ENCODE measurements around the gene LCN12.
"Not testable (repeated sequence)": the region's sequence is repeated elsewhere in the genome, so short reads cannot be mapped to it uniquely, and the experiment has no call there.

LCN12 gene

GRCh38 chr9:136991993-136992818, 40.1 kb downstream of the LCN12 start, which contains the start of gene PAXX:
Gene PAXX, plus strand, starts transcription at chr9:136992422. Its CDS starts 22 bp downstream, at chr9:136992444.
- DNase-seq = peak; percentile 88 to 89

DNA sequence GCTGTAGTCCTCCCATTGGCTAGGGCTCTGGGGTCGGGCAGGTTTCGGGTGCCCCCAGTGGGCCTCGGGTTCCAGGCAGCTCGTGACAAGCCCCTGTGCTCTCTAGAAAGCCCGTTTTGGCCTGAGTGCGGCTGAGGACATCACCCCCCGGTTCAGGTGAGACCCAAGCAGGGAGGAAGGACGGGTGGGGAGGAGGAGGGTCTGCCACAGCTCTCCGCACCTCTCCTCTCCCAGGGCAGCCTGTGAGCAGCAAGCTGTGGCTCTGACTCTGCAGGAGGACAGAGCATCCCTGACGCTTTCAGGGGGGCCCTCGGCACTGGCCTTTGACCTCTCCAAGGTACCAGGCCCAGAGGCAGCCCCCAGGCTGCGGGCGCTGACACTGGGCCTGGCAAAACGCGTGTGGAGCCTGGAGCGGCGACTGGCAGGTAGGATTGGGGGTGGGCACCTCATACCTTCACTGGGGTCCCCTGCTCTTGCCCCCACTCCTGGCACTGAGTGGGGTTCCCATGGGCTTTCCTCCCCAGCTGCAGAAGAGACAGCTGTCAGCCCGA, 40.8 kb downstream of the LCN12 start:
- no peak for DNase-seq

- DNase-seq = no peak
Observed at GRCh38 chr9:136994180-136994887, 42.3 kb downstream of the LCN12 start.

GRCh38 chr9:136994888-136995230, 42.8 kb downstream of the LCN12 start:
- no peak for DNase-seq

GRCh38 chr9:136995362-136995761, 43.3 kb downstream of the LCN12 start:
- no peak for DNase-seq

DNA sequence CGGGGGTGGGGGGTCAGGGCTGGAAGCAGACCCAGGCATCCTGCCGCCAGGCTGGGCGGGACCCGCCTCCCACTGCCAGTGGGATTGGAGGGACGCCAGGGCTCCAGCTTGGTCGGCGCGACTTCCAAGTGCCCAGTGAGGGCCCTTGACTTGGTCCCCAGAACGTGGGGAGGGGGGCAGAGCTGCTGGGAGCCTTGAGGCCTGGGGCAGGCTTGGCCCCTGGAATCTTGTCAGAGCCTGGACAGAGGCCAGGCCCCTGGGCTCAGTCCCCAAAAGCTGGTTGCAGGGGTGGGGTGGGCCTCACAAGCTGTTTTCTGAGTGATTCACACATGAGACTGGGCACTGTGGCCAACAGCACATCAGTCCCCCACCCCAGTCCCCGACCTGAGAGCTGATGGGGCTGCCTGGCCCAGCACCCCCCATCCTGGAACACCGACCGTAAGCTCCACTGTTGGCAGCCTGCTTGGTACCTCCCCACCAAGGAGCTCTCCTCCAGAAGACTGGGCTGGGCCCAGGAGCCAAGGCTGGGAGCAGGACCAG, 43.8 kb downstream of the LCN12 start:
- DNase-seq = no peak

DNA sequence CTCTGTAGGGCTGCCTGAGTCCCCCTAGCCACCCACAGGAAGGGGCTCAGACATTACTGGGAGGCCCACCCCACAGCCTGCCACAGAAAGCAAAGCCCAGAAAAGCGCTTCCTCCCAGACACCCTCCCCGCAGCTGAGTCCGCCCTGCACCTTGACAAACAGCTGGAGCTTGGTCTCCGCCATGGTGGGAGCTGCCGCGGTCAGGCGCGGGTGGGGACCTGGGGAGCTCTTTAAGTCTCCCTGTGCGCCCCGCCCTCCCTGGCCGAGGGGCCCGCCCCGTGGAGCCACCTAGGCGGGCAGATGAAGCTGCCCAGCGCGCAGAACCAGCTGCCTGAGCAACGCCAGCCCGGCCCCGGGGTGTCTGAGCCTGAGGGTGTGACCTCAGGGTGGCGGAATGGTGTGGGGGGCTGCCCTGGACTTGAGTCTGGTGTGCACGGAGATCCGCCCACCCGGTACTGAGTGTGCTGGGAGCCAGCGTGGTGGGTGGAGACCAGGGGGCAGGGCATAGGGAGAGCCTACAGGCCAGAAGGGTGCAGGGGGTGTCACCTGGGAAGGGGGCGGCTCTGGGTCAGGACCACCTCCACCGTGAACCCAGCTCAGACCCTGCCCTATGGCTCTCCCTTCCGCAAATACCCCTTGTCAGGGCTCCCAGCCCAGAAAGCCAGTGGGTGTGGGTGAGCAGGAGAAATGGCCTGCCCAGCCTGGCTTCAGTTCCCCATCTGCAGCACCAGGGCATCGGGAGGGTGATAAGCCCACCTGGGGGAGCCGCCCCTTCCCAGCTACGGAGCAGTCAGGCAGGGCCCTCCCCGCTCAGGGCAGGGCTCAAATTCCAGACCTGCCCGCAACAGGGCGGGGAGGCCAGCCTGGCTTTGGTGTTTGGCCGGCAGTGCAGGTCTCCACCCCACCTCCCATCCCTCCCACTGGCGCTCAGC, 44.6 kb downstream of the LCN12 start, which contains the start of gene CLIC3:
Gene CLIC3, minus strand, starts transcription at position 208 of the 932 bp plus-strand sequence. Its CDS starts 25 bp downstream, at position 183.
- peak in 1 of 2 experiments; percentile 22 for DNase-seq

DNA sequence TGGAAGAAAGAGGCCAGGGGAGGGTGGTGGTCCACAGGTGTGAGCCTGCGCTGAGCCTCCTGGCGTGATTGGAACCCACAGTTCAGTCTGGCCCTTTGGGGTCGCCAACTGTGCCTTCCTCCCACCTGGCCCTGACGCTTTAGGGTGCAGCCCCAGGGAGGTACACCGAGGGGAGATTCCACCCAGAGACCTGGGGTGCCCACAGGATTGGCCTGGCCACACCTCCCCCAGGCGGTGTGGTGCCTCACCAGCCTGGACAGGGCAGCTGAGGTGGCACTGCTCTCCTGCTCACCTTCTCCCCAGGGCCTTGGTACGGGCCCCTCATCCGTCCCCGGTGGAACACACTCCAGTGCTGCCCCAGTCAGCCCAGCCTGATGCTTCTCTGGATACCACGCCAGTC, 45.3 kb downstream of the LCN12 start:
- DNase-seq = no peak

DNA sequence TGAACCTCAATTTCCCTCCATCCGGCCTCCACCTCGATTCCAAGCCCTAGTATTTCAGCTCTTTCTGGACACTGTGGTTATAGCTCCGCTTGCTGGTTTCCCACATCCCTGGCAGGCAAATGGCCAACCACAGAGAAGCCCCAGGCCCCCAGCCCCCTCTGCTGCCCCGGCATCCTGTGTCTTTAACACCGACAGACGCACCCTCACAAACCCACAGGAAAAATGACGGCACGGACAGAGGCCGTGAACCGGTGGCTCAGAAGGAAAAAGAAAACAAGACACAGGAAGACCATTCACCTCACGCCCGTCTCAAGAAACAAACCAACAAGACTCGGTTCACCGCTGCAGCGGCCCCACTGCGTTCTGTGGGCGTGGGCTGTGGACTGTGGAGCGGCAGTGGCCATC, 45.8 kb downstream of the LCN12 start:
- DNase-seq = no peak

DNA sequence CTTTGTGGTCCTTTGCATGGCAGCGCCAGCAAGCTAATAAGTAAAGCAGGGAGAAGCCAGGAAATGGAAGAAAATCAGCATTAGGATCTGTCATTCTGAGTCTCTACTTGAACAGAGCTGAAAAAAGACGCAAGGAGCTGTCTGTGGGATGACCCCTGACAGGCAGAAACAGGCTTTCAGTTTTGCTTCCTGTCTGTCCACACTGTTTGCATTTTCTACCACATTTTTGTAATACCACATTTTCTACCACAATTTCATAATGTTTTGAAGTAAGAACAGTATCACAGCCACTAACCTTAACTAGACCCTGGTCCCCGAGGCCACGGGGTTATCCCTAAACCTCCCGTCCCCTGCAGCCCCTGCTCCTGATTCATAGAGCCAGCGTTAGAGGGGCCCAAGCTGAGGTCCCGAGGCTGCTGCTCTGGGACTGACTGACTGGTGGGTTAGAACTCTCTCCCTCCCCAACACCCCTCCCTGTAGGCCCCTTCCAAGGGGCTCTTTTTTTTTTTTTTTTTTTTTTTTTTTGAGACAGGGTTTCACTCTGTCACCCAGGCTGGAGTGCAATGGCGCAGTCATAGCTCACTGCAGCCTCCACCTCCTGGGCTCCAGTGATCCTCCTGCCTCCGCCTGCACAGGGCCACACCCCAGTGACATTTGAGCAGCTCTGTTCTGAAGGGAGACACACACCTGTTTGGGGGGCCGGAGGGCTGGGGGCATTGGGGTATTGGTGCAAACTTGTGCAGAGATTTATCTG, 48.3 kb downstream of the LCN12 start:
- peak; percentile 51 to 57 for DNase-seq

DNA sequence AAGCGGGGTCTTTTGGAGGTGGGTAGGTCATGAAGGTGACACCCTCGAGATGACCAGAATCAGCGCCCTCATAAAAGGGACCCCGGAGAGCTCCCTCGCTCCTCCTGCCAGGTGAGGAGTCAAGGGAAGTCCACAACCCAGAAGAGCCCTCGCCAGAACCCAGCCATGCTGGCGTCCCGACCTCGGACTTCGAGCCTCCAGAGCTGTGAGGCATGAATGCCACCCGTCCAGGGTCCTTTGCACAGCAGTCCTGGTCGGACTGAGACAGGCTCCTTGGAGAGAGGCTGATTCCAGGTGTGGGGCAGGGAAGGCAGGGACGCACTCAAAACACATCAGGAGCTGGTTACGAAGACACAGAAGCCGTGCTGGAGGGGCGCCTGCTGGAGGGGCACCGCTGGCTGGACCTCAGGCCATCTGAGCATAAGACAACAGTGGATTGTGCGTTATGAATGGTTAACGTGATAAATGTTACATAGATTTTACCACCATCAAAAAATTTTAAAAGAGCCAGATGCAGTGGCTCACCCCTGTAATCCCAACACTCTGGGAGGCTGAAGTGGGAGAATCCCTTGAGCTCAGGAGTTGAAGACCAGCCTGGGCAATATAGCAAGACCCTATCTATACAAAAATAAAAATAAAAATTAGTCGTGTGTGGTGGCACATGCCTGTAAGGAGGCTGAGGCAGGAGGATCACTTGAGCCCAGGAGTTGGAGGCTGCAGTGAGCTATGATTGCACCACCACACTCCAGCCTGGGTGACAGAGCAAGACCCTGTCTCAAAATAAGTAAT, 50.0 kb downstream of the LCN12 start:
- no peak for DNase-seq

DNA sequence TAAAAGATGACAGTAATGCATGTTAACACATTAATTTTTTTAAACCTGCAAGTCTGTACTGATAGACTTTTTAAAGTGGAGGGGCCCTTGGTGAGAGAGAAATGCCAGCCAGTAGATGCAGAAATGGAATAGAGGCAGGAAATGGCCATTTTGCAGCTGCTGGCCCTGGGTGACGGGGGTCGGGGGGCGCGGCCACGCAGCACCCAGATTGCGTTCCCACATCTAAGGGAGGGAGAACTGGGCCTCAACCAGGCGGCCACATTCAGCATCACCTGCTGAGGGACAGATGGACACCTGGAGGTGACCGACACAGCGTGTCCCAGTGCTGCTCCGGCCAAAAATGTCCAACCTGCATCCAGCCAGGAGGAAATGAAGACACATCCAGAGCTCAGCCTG, 50.6 kb downstream of the LCN12 start:
- DNase-seq = no peak

DNA sequence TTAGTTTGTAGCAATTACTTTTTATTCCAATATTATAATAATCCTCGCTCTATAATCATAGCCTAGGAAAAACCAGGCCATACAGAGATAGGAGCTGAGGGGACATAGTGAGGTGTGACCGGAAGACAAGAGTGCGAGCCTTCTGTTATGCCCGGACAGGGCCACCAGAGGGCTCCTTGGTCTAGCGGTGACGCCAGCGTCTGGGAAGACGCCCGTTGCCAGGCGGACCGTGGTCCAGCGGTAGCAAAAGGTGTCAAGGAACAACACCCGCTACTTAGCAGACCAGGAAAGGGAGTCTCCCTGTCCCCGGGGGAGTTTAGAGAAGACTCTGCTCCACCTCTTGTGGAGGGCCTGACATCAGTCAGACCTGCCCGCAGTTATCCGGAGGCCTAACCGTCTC, 52.2 kb downstream of the LCN12 start:
- DNase-seq = not testable (repeated sequence)

Data from Kasumi-1 (cell line).